ENCODE measurements around the gene CCDC3. TPM values are rescaled to one million over a fixed set of nuclear protein-coding genes. Genes with fewer than 3 reads are reported as not detected.

Gene CCDC3
- total RNA-seq, 1 donor from 2014 or later = 14.1 TPM

GRCh38 chr10:12944931-12945330, 56.6 kb downstream of the CCDC3 start:
- no peak for DNase-seq (ENCODE audit: extremely low spot score, unreplicated experiment)
- Mint-ChIP-seq H3K36me3 (ENCODE audit: unreplicated experiment) (no peaks in the 10 kb centered on the region), H3K4me1 (ENCODE audit: unreplicated experiment) (peaks cover 23% of the 10 kb centered on the region), H3K27ac (ENCODE audit: unreplicated experiment) (no peak overlapping the region), H3K4me3 (ENCODE audit: unreplicated experiment) (no peak overlapping the region), H3K27me3 (ENCODE audit: unreplicated experiment) (no peaks in the 10 kb centered on the region), H3K9me3 (ENCODE audit: unreplicated experiment) (no peaks in the 10 kb centered on the region)
- TF ChIP-seq CTCF (IDR thresholded peaks at IDR 0.05) = no peak

GRCh38 chr10:12943425-12943824, 58.1 kb downstream of the CCDC3 start:
- Mint-ChIP-seq H3K4me3 (ENCODE audit: unreplicated experiment) (no peak overlapping the region), H3K9me3 (ENCODE audit: unreplicated experiment) (no peaks in the 10 kb centered on the region), H3K36me3 (ENCODE audit: unreplicated experiment) (no peaks in the 10 kb centered on the region), H3K27ac (ENCODE audit: unreplicated experiment) (no peak overlapping the region), H3K4me1 (ENCODE audit: unreplicated experiment) (peaks cover 24% of the 10 kb centered on the region), H3K27me3 (ENCODE audit: unreplicated experiment) (no peaks in the 10 kb centered on the region)
- TF ChIP-seq CTCF (IDR thresholded peaks at IDR 0.05) = no peak
- DNase-seq (ENCODE audit: extremely low spot score, unreplicated experiment) = peak; percentile 21

GRCh38 chr10:12941966-12942365, 59.5 kb downstream of the CCDC3 start:
- H3K4me1 Mint-ChIP-seq (ENCODE audit: unreplicated experiment) = peaks cover 30% of the 10 kb centered on the region
- TF ChIP-seq CTCF (IDR thresholded peaks at IDR 0.05) = no peak
- no peaks in the 10 kb centered on the region for H3K36me3 Mint-ChIP-seq (ENCODE audit: unreplicated experiment)
- H3K9me3 Mint-ChIP-seq (ENCODE audit: unreplicated experiment) = no peaks in the 10 kb centered on the region
- H3K27ac Mint-ChIP-seq (ENCODE audit: unreplicated experiment) = peak overlapping the region; percentile 9
- H3K27me3 Mint-ChIP-seq (ENCODE audit: unreplicated experiment) = no peaks in the 10 kb centered on the region
- no peak for DNase-seq (ENCODE audit: extremely low spot score, unreplicated experiment)
- no peak overlapping the region for H3K4me3 Mint-ChIP-seq (ENCODE audit: unreplicated experiment)

DNA sequence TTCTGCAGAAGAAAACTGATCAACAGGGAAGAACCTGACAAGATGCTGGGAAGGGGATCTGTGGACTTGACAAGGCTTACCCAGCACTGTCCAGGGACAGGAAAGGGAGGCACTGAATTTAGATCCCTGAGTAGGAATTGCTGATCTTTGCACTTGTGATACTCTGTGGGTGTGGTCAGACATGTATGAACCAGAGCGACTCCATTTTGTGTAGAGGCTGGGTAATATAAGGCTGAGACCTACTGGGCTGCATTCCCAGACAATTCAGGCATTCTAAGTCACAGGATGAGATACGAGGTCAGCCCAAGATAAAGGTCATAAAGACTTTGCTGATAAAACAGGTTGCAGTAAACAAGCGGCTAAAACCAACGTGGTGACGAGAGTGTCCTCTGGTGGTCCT, 60.7 kb downstream of the CCDC3 start:
- TF ChIP-seq CTCF (IDR thresholded peaks at IDR 0.05) = no peak
- H3K27ac Mint-ChIP-seq (ENCODE audit: unreplicated experiment) = no peak overlapping the region
- no peaks in the 10 kb centered on the region for H3K9me3 Mint-ChIP-seq (ENCODE audit: unreplicated experiment)
- peak; percentile 5 for DNase-seq (ENCODE audit: extremely low spot score, unreplicated experiment)
- peaks cover 27% of the 10 kb centered on the region for H3K4me1 Mint-ChIP-seq (ENCODE audit: unreplicated experiment)
- H3K36me3 Mint-ChIP-seq (ENCODE audit: unreplicated experiment) = no peaks in the 10 kb centered on the region
- no peak overlapping the region for H3K4me3 Mint-ChIP-seq (ENCODE audit: unreplicated experiment)
- no peaks in the 10 kb centered on the region for H3K27me3 Mint-ChIP-seq (ENCODE audit: unreplicated experiment)

- peak; percentile 46 for DNase-seq (ENCODE audit: extremely low spot score, unreplicated experiment)
Observed at GRCh38 chr10:12938271-12938670, 63.2 kb downstream of the CCDC3 start.

More at GRCh38 chr10:12938271-12938670, 63.2 kb downstream of the CCDC3 start:
- Mint-ChIP-seq H3K27me3 (ENCODE audit: unreplicated experiment) (no peaks in the 10 kb centered on the region), H3K4me1 (ENCODE audit: unreplicated experiment) (peaks cover 27% of the 10 kb centered on the region), H3K27ac (ENCODE audit: unreplicated experiment) (no peak overlapping the region), H3K9me3 (ENCODE audit: unreplicated experiment) (peaks cover 8% of the 10 kb centered on the region), H3K36me3 (ENCODE audit: unreplicated experiment) (no peaks in the 10 kb centered on the region), H3K4me3 (ENCODE audit: unreplicated experiment) (no peak overlapping the region)
- no peak for TF ChIP-seq CTCF (IDR thresholded peaks at IDR 0.05)

Measured in osteocyte (in vitro differentiated cells).